GM19452 (cell line): ENCODE data around the gene SSTR3.

Experiments used
- ATAC-seq: cut with Tn5 transposase; IDR thresholded peaks from one replicate; pipeline ENCODE4 v1.9.1; 2021; ENCODE audit not compliant: unreplicated experiment

SSTR3 gene

GRCh38 chr22:37229012-37229804 is 16.9 kb upstream of the SSTR3 start:
- ATAC-seq: no peak

- no peak for ATAC-seq
Observed at GRCh38 chr22:37228106-37229011, 16.1 kb upstream of the SSTR3 start.

- no peak for ATAC-seq
Observed at GRCh38 chr22:37226514-37226913, 14.2 kb upstream of the SSTR3 start.

- ATAC-seq: no peak
Observed at GRCh38 chr22:37226087-37226486, 13.8 kb upstream of the SSTR3 start.

GRCh38 chr22:37225481-37225880 is 13.2 kb upstream of the SSTR3 start:
- ATAC-seq: no peak

- no peak for ATAC-seq
Observed at GRCh38 chr22:37224757-37225420, 12.6 kb upstream of the SSTR3 start.

GRCh38 chr22:37223965-37224551 is 11.8 kb upstream of the SSTR3 start:
- ATAC-seq: no peak

GRCh38 chr22:37222440-37222971 is 10.2 kb upstream of the SSTR3 start:
- ATAC-seq: no peak

GRCh38 chr22:37221424-37222333 is 9.4 kb upstream of the SSTR3 start:
- ATAC-seq: no peak

GRCh38 chr22:37220543-37220981 is 8.3 kb upstream of the SSTR3 start:
- no peak for ATAC-seq

GRCh38 chr22:37219533-37219932 is 7.3 kb upstream of the SSTR3 start:
- peak; percentile 15 for ATAC-seq

- peak; percentile 82 for ATAC-seq
Observed at GRCh38 chr22:37218771-37219411, 6.6 kb upstream of the SSTR3 start.

- ATAC-seq: peak; percentile 4
Observed at GRCh38 chr22:37218399-37218770, 6.1 kb upstream of the SSTR3 start.

- ATAC-seq: no peak
Observed at GRCh38 chr22:37215890-37216289, 3.6 kb upstream of the SSTR3 start.

- ATAC-seq: no peak
Observed at GRCh38 chr22:37214731-37215030, 2.4 kb upstream of the SSTR3 start.

GRCh38 chr22:37213941-37214730 is 1.9 kb upstream of the SSTR3 start:
- ATAC-seq: no peak

GRCh38 chr22:37213218-37213855 is 1.1 kb upstream of the SSTR3 start:
- no peak for ATAC-seq

GRCh38 chr22:37211866-37212173 is 457 bp downstream of the SSTR3 start:
- no peak for ATAC-seq
